H1 (cell line): ENCODE data around the gene ZNF846.

Source experiments
- ASH2L ChIP-seq: fragments of 200-600, 300-600 bp; sonication (generic); IDR thresholded peaks from one replicate; pipeline ENCODE4 v1.7.1; 2017; ENCODE audit warnings: low read length
- HDAC2 ChIP-seq, 2 experiments: fragments of 300-600 bp in 1 of 2; sonication (generic) in 1 of 2; IDR thresholded peaks; 2 replicates each; pipeline ENCODE4 v1.6.1; 2011 to 2012; ENCODE audit warnings: low read depth in 2 of 2, low read length in 2 of 2, mild to moderate bottlenecking in 2 of 2, moderate library complexity in 2 of 2, borderline replicate concordance in 1 of 2, inconsistent platforms in 1 of 2
- HDAC6 ChIP-seq: IDR thresholded peaks from one replicate; pipeline ENCODE4 v1.7.1; 2012; ENCODE audit warnings: low read depth, mild to moderate bottlenecking, inconsistent platforms, low read length, moderate library complexity
- JUN ChIP-seq: IDR thresholded peaks from 2 replicates; pipeline ENCODE4 v1.6.1; 2011; ENCODE audit warnings: low read depth, mild to moderate bottlenecking, improper control_type of control experiment, low read length
- POLR2A ChIP-seq, 2 experiments: IDR thresholded peaks; 1 replicate in 1 of 2; 2 replicates in 1 of 2; pipeline ENCODE4 v1.6.1; 2011; ENCODE audit warnings: low read depth in 2 of 2, low read length in 2 of 2, mild to moderate bottlenecking in 2 of 2; ENCODE audit errors: control extremely low read depth in 1 of 2
- POLR2AphosphoS5 ChIP-seq: IDR thresholded peaks from 2 replicates; pipeline ENCODE4 v1.6.1; 2011; ENCODE audit warnings: low read depth, low read length
- SP2 ChIP-seq: IDR thresholded peaks from 2 replicates; pipeline ENCODE4 v1.6.1; 2012; ENCODE audit warnings: mild to moderate bottlenecking, low read length, inconsistent platforms
- SRF ChIP-seq: IDR thresholded peaks from 2 replicates; pipeline ENCODE4 v1.6.1; 2011; ENCODE audit warnings: mild to moderate bottlenecking, low read depth, low read length, moderate library complexity
- TEAD4 ChIP-seq: IDR thresholded peaks from 2 replicates; pipeline ENCODE4 v1.6.1; 2012; ENCODE audit warnings: low read depth, low read length, inconsistent platforms, mixed read lengths
- TF ChIP-seq, protein P1 (sequence below), 3 experiments: IDR thresholded peaks; 1 replicate in 2 of 3; 2 replicates in 1 of 3; pipeline versions ENCODE4 v1.5.1 to v1.6.1; 2011; ENCODE audit warnings: low read length in 3 of 3, mild to moderate bottlenecking in 3 of 3, inconsistent platforms in 2 of 3, low read depth in 1 of 3, moderate library complexity in 1 of 3; ENCODE audit not compliant: insufficient read depth in 1 of 3; ENCODE audit errors: control extremely low read depth in 1 of 3
- TF ChIP-seq, protein P2 (sequence below): IDR thresholded peaks from 2 replicates; pipeline ENCODE4 v1.6.1; 2011; ENCODE audit warnings: low read length, improper control_type of control experiment
- TF ChIP-seq, protein P3 (sequence below): IDR thresholded peaks from 2 replicates; pipeline ENCODE4 v1.6.1; 2011; ENCODE audit warnings: low read depth, mild to moderate bottlenecking, low read length; ENCODE audit not compliant: insufficient read depth

DNA sequence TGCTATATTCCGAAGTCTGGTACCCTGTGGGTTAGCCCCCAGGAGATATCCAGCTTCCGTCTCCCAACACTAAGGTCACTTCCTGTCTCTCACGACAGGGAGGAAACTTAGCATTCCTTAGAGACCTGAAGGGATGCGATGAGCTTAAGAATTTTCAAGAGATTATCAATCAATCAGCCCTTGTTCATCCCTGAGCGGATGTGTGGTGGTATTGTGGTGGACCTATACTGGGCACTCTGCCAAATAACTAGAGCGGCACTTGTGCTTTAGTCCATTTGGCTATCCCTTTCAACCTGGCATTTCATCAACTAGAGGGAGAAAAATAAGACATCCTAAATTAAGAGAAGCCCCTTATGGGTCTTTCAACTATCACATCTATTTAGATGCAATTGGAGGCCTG, 62.7 kb downstream of the ZNF846 start:
- TF ChIP-seq, protein P1, sequence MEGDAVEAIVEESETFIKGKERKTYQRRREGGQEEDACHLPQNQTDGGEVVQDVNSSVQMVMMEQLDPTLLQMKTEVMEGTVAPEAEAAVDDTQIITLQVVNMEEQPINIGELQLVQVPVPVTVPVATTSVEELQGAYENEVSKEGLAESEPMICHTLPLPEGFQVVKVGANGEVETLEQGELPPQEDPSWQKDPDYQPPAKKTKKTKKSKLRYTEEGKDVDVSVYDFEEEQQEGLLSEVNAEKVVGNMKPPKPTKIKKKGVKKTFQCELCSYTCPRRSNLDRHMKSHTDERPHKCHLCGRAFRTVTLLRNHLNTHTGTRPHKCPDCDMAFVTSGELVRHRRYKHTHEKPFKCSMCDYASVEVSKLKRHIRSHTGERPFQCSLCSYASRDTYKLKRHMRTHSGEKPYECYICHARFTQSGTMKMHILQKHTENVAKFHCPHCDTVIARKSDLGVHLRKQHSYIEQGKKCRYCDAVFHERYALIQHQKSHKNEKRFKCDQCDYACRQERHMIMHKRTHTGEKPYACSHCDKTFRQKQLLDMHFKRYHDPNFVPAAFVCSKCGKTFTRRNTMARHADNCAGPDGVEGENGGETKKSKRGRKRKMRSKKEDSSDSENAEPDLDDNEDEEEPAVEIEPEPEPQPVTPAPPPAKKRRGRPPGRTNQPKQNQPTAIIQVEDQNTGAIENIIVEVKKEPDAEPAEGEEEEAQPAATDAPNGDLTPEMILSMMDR (IDR thresholded peaks at IDR 0.05; ENCODE audit: control extremely low read depth in 1 of 3, insufficient read depth in 1 of 3, low read depth in 1 of 3, low read length in 3 of 3), result no peak
- no peak for TF ChIP-seq HDAC6
- TF ChIP-seq POLR2A (IDR thresholded peaks at IDR 0.05; ENCODE audit: control extremely low read depth in 1 of 2, low read depth in 2 of 2, low read length in 2 of 2), result no peak
- TF ChIP-seq TEAD4, result no peak
- TF ChIP-seq, protein P2, sequence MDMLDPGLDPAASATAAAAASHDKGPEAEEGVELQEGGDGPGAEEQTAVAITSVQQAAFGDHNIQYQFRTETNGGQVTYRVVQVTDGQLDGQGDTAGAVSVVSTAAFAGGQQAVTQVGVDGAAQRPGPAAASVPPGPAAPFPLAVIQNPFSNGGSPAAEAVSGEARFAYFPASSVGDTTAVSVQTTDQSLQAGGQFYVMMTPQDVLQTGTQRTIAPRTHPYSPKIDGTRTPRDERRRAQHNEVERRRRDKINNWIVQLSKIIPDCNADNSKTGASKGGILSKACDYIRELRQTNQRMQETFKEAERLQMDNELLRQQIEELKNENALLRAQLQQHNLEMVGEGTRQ, result no peak
- no peak for TF ChIP-seq POLR2AphosphoS5
- TF ChIP-seq SRF, result no peak
- TF ChIP-seq ASH2L, result no peak
- no peak for TF ChIP-seq HDAC2 (IDR thresholded peaks at IDR 0.05; ENCODE audit: borderline replicate concordance in 1 of 2, low read depth in 2 of 2, low read length in 2 of 2)
- TF ChIP-seq, protein P3, sequence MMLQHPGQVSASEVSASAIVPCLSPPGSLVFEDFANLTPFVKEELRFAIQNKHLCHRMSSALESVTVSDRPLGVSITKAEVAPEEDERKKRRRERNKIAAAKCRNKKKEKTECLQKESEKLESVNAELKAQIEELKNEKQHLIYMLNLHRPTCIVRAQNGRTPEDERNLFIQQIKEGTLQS, result no peak
- no peak for TF ChIP-seq SP2
- TF ChIP-seq JUN, result no peak
